HG03432 (cell line): ENCODE measurements around the gene ALDH3B1.
"Not testable (repeated sequence)": the region's sequence is repeated elsewhere in the genome, so short reads cannot be mapped to it uniquely, and the experiment has no call there.

Experiments
- ATAC-seq: cut with Tn5 transposase; IDR thresholded peaks from one replicate; pipeline ENCODE4 v1.9.1; 2021; ENCODE audit warnings: mild to moderate bottlenecking, moderate library complexity; ENCODE audit not compliant: unreplicated experiment

ALDH3B1 gene

GRCh38 chr11:68010090-68011041 lies at the start of gene ALDH3B1:
TSS of gene ALDH3B1 (plus strand) at chr11:68010327. CDS start at chr11:68015298, 4,971 bp downstream.
- no peak for ATAC-seq

- not testable (repeated sequence) for ATAC-seq
Observed at GRCh38 chr11:67963217-67963616, 46.9 kb upstream of the ALDH3B1 start.

GRCh38 chr11:67963879-67964278 lies 46.2 kb upstream of the ALDH3B1 start:
- not testable (repeated sequence) for ATAC-seq

- not testable (repeated sequence) for ATAC-seq
Observed at GRCh38 chr11:67964746-67965145, 45.4 kb upstream of the ALDH3B1 start.

- ATAC-seq = not testable (repeated sequence)
Observed at GRCh38 chr11:67965830-67966348, 44.2 kb upstream of the ALDH3B1 start.

GRCh38 chr11:67974746-67975145 lies 35.4 kb upstream of the ALDH3B1 start:
- not testable (repeated sequence) for ATAC-seq

GRCh38 chr11:67978766-67979418 lies 31.2 kb upstream of the ALDH3B1 start:
- not testable (repeated sequence) for ATAC-seq

GRCh38 chr11:67981226-67981625 lies 28.9 kb upstream of the ALDH3B1 start:
- ATAC-seq = not testable (repeated sequence)

GRCh38 chr11:67982255-67982857 lies 27.8 kb upstream of the ALDH3B1 start:
- not testable (repeated sequence) for ATAC-seq

GRCh38 chr11:67983951-67984350 lies 26.2 kb upstream of the ALDH3B1 start:
- ATAC-seq = no peak

- not testable (repeated sequence) for ATAC-seq
Observed at GRCh38 chr11:67985302-67985701, 24.8 kb upstream of the ALDH3B1 start.

GRCh38 chr11:67990546-67991346 lies 19.4 kb upstream of the ALDH3B1 start:
- not testable (repeated sequence) for ATAC-seq

- ATAC-seq = not testable (repeated sequence)
Observed at GRCh38 chr11:67991347-67992121, 18.6 kb upstream of the ALDH3B1 start.

- ATAC-seq = not testable (repeated sequence)
Observed at GRCh38 chr11:67993821-67994220, 16.3 kb upstream of the ALDH3B1 start.

GRCh38 chr11:67994387-67994786 lies 15.7 kb upstream of the ALDH3B1 start:
- not testable (repeated sequence) for ATAC-seq

GRCh38 chr11:67995129-67995528 lies 15.0 kb upstream of the ALDH3B1 start:
- not testable (repeated sequence) for ATAC-seq

GRCh38 chr11:67995579-67995978 lies 14.5 kb upstream of the ALDH3B1 start:
- not testable (repeated sequence) for ATAC-seq

GRCh38 chr11:67996051-67996450 lies 14.1 kb upstream of the ALDH3B1 start:
- ATAC-seq = no peak
